PC-9 (cell line): Measurements from ENCODE around the gene ACACA. TPM values are rescaled to one million over a fixed set of nuclear protein-coding genes. Genes with fewer than 3 reads are reported as not detected.

ENCODE experiments used
- BruUV-seq: library from RNA; stranded (reverse); fragments of 400-500 nt; replicated peaks from 2 replicates; lab custom pipeline; 2021; lab: Mats Ljungman, UMichigan
- CTCF ChIA-PET: fragments of 300-600 bp; sonication (Branson Sonifier 250); formaldehyde crosslinking; loops from one replicate; lab custom pipeline; 2022; ENCODE audit warnings: antibody characterized with exemption; lab: Charles Lee
- POLR2A ChIA-PET: fragments of 300-600 bp; sonication (Branson Sonifier 250); formaldehyde crosslinking; loops from one replicate; lab custom pipeline; 2022; ENCODE audit warnings: antibody characterized with exemption; ENCODE audit not compliant: unreplicated experiment; lab: Charles Lee
- DNase-seq, 2 experiments: peaks; one replicate each; pipeline versions ENCODE4 v3.0.0 to v3.0.0-alpha.2; 2015 to 2022; ENCODE audit warnings: mixed read lengths in 1 of 2
- H2AFZ ChIP-seq: fragments of 200-600 bp; sonication (generic); 2 replicates; pipeline ENCODE4 v1.8.1; 2017; ENCODE audit warnings: antibody characterized with exemption
- H3F3A ChIP-seq: fragments of 200-600 bp; sonication (generic); 2 replicates; pipeline ENCODE4 v1.8.1; 2017; ENCODE audit warnings: antibody characterized with exemption, mild to moderate bottlenecking, low read depth; ENCODE audit not compliant: insufficient read depth
- H3K27ac ChIP-seq: fragments of 200-600 bp; sonication (generic); 2 replicates; pipeline ENCODE4 v1.6.1; 2016; ENCODE audit warnings: mixed run types
- H3K27me3 ChIP-seq: fragments of 200-600 bp; sonication (generic); 2 replicates; pipeline ENCODE4 v1.6.1; 2016; ENCODE audit warnings: low read depth, mixed run types; ENCODE audit not compliant: insufficient read depth
- H3K36me3 ChIP-seq: fragments of 200-600 bp; sonication (generic); 2 replicates; pipeline ENCODE4 v1.6.1; 2016; ENCODE audit warnings: low read depth, mixed run types
- H3K4me1 ChIP-seq: fragments of 200-600 bp; sonication (generic); replicated peaks from 2 replicates; pipeline ENCODE4 v1.6.1; 2016; ENCODE audit warnings: mixed run types; ENCODE audit not compliant: insufficient read depth
- H3K4me2 ChIP-seq: fragments of 200-600 bp; sonication (generic); 2 replicates; pipeline ENCODE4 v1.6.1; 2017; ENCODE audit warnings: mixed run types
- H3K4me3 ChIP-seq: fragments of 200-600 bp; sonication (generic); 2 replicates; pipeline ENCODE4 v1.6.1; 2016; ENCODE audit warnings: mixed run types
- H3K79me2 ChIP-seq: fragments of 200-600 bp; sonication (generic); 2 replicates; pipeline ENCODE4 v1.6.1; 2017; ENCODE audit warnings: low read depth, mixed run types
- H3K9me2 ChIP-seq: fragments of 200-600 bp; sonication (generic); 2 replicates; pipeline ENCODE4 v1.8.1; 2017; ENCODE audit warnings: mild to moderate bottlenecking; ENCODE audit not compliant: insufficient read depth
- H3K9me3 ChIP-seq: fragments of 200-600 bp; sonication (generic); 2 replicates; pipeline ENCODE4 v1.8.1; 2016; ENCODE audit warnings: low read depth; ENCODE audit not compliant: insufficient read depth
- H4K20me1 ChIP-seq: fragments of 200-600 bp; sonication (generic); 2 replicates; pipeline ENCODE4 v1.8.1; 2017; ENCODE audit not compliant: insufficient read depth
- CTCF ChIP-seq: fragments of 200-600 bp; sonication (generic); conservative IDR thresholded peaks from 2 replicates; pipeline ENCODE4 v1.6.1; 2017; ENCODE audit warnings: mixed run types, antibody characterized with exemption, mild to moderate bottlenecking, moderate library complexity
- EZH2 ChIP-seq: fragments of 200-600 bp; sonication (generic); IDR thresholded peaks from 2 replicates; pipeline ENCODE4 v1.8.0; 2017; ENCODE audit warnings: antibody characterized with exemption, low read depth
- intact Hi-C: fragments of 100-400 bp; cut with micrococcal nuclease; formaldehyde crosslinking; loops from one replicate; pipeline ENCODE4 v1.10.0; 2022; ENCODE audit not compliant: unreplicated experiment
- total RNA-seq: library from RNA; stranded (reverse); gene quantifications from 2 replicates; pipeline ENCODE4 v1.2.3, GENCODE V29; 2021

ACACA gene
- total RNA-seq, 1 experiment from 2014 or later, result 185 TPM

DNA sequence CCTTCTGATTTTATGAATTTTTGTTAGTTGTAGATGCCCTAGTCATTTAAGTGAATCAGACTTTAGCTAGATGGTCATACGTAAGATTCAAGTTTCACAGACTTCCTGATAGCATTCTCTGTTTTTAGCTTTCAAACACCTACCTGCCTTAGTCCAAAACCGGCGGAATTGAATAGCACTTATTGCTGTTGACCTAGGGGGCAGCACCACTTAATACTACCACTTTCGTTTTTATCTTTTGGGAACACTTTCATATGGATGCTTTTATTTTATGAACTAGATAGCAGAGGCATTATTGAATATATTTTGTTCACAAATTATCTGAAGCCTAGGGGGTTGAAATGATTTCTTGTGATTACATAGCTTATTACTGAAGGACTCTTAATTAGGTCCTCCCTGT, 31.5 kb upstream of the ACACA start:
- intact Hi-C loops, result no loop called here

GRCh38 chr17:37432671-37433070, 26.0 kb upstream of the ACACA start:
- Histone ChIP-seq H3F3A (peaks cover 6% of the 10 kb centered on the region; the same call in 1 of the 2 replicates), H3K27me3 (no peaks in the 10 kb centered on the region), H3K27ac (no peak overlapping the region), H4K20me1 (0 out of 2 replicates have a peak, but pooled peaks cover 6% of the 10 kb centered on the region), H2AFZ (no peak overlapping the region), H3K79me2 (no peaks in the 10 kb centered on the region), H3K4me3 (no peak overlapping the region), H3K9me2 (no peaks in the 10 kb centered on the region), H3K36me3 (peaks cover 29% of the 10 kb centered on the region), H3K9me3 (no peaks in the 10 kb centered on the region), H3K4me1 (no peaks in the 10 kb centered on the region), H3K4me2 (no peak overlapping the region)
- POLR2A ChIA-PET, result no interaction called here
- BruUV-seq, result no TSS peak
- intact Hi-C loops, result no loop called here
- CTCF ChIA-PET, result no interaction called here
- no peak for DNase-seq
- TF ChIP-seq EZH2, result no peak
- TF ChIP-seq CTCF, result no peak

More for the DNA sequence above, 31.5 kb upstream of the ACACA start:
- H3F3A ChIP-seq, result no peaks in the 10 kb centered on the region
- no peaks in the 10 kb centered on the region for H3K27me3 ChIP-seq
- no peak overlapping the region for H3K4me2 ChIP-seq
- H3K4me3 ChIP-seq, result no peak overlapping the region
- H3K9me3 ChIP-seq, result no peaks in the 10 kb centered on the region
- BruUV-seq, result no TSS peak
- ChIA-PET POLR2A (interaction anchor here (0.7 kb wide), 1 partner anchor 53 kb away, joined by 4 read pairs; no protein-coding TSS in a partner anchor), CTCF (interaction anchor here (0.6 kb wide), 1 partner anchor 73 kb away, joined by 7 read pairs; no protein-coding TSS in a partner anchor)
- no peaks in the 10 kb centered on the region for H3K79me2 ChIP-seq
- DNase-seq, result no peak
- TF ChIP-seq CTCF, result peak; percentile 41; the same call in 1 of the 2 replicates
- no peak for TF ChIP-seq EZH2
- peaks cover 34% of the 10 kb centered on the region for H3K36me3 ChIP-seq
- no peak overlapping the region for H2AFZ ChIP-seq
- no peaks in the 10 kb centered on the region for H3K9me2 ChIP-seq
- 0 out of 2 replicates have a peak, but pooled peaks cover 6% of the 10 kb centered on the region for H4K20me1 ChIP-seq
- no peaks in the 10 kb centered on the region for H3K4me1 ChIP-seq
- H3K27ac ChIP-seq, result no peak overlapping the region

- ChIA-PET CTCF (no interaction called here), POLR2A (no interaction called here)
- intact Hi-C loops, result no loop called here
- H2AFZ ChIP-seq, result no peak overlapping the region
- H3F3A ChIP-seq, result peaks cover 6% of the 10 kb centered on the region; the same call in 1 of the 2 replicates
- no peaks in the 10 kb centered on the region for H3K9me2 ChIP-seq
- H3K79me2 ChIP-seq, result no peaks in the 10 kb centered on the region
- no peaks in the 10 kb centered on the region for H3K27me3 ChIP-seq
- 0 out of 2 replicates have a peak, but pooled peaks cover 6% of the 10 kb centered on the region for H4K20me1 ChIP-seq
- H3K9me3 ChIP-seq, result no peaks in the 10 kb centered on the region
- no peak overlapping the region for H3K4me3 ChIP-seq
- no peak for DNase-seq
- peaks cover 28% of the 10 kb centered on the region for H3K36me3 ChIP-seq
- TF ChIP-seq EZH2 (no peak), CTCF (no peak)
- no peak overlapping the region for H3K4me2 ChIP-seq
- BruUV-seq, result no TSS peak
- no peaks in the 10 kb centered on the region for H3K4me1 ChIP-seq
- H3K27ac ChIP-seq, result peak overlapping the region; percentile 49
Observed at GRCh38 chr17:37430051-37430627, 23.5 kb upstream of the ACACA start.
